Gastrocnemius medialis (tissue), 4 donors: ENCODE measurements around the gene HOTAIR.

ENCODE experiments used
- CTCF ChIP-seq, 5 experiments: fragments of 450-650 bp in 3 of 5; fragments of 200-600 bp in 2 of 5; sonication (generic) in 2 of 5; IDR thresholded peaks in 4 of 5; conservative IDR thresholded peaks in 1 of 5; 1 replicate in 4 of 5; 2 replicates in 1 of 5; pipeline ENCODE4 v1.5.1; 2016 to 2019; ENCODE audit warnings: antibody characterized with exemption in 5 of 5, mild to moderate bottlenecking in 3 of 5, moderate library complexity in 3 of 5
- POLR2A ChIP-seq, 2 donors: fragments of 450-650 bp; IDR thresholded peaks; one replicate each; pipeline ENCODE4 v1.6.1; 2017; ENCODE audit warnings: antibody characterized with exemption in 2 of 2, mild to moderate bottlenecking in 2 of 2, moderate library complexity in 2 of 2

DNA sequence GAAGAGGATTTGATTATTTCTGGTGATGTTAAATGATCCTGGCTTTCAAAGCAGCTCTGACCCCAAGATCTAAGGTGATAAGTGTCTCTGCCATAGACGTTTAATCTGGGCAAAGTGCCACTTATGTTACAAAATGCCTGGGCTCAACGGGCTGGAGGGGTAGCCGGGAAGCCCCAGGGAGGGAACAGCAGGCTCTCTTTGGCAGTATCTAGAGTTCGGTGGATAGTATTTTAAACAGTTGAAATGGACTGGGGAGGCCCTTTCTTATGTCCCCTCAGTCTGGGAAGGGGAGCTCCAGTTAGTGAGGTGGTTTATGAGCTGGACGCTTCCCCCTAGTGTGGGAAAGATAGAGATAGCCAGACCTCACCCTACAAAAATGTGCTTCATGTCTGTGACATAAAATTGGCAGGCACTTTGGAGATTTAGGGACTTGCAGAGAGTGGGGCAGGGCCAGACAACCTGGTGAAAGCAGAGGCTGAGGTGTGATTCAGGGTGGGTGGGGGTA is 7.3 kb downstream of the HOTAIR start:
- TF ChIP-seq CTCF (IDR thresholded peaks at IDR 0.05 in 4 of 5, conservative IDR thresholded peaks at IDR 0.05 in 1 of 5), result no peak
- no peak for TF ChIP-seq POLR2A (IDR thresholded peaks at IDR 0.05)
